ENCODE data around the gene SCTR.

The SCTR gene

GRCh38 chr2:119475857-119476244 lies 48.4 kb downstream of the SCTR start:
- no peak overlapping the region for H3K4me3 ChIP-seq (ENCODE audit: low read depth in 1 of 2, low read length in 2 of 2)
- H3K27ac ChIP-seq (ENCODE audit: low read depth, low read length), result no peak overlapping the region
- H3K36me3 ChIP-seq (ENCODE audit: control insufficient read depth in 1 of 2, insufficient read depth in 2 of 2, low read length in 2 of 2), result peaks cover 0 to 3% of the 10 kb centered on the region in 2 donors
- H3K9me3 ChIP-seq (ENCODE audit: control insufficient read depth in 1 of 2, low read length in 2 of 2), result no peaks in the 10 kb centered on the region
- H3K4me1 ChIP-seq (ENCODE audit: control insufficient read depth in 1 of 2, insufficient read depth in 2 of 2, low read length in 2 of 2), result peaks cover 9 to 11% of the 10 kb centered on the region in 2 donors
- no peak overlapping the region for H3K9ac ChIP-seq (ENCODE audit: low read depth in 1 of 2, low read length in 2 of 2)
- H3K27me3 ChIP-seq (ENCODE audit: control insufficient read depth in 1 of 2, insufficient read depth in 2 of 2, low read length in 2 of 2), result no peaks in the 10 kb centered on the region

- H3K4me1 ChIP-seq (ENCODE audit: control insufficient read depth in 1 of 2, insufficient read depth in 2 of 2, low read length in 2 of 2), result peaks cover 5 to 10% of the 10 kb centered on the region in 2 donors
- H3K36me3 ChIP-seq (ENCODE audit: control insufficient read depth in 1 of 2, insufficient read depth in 2 of 2, low read length in 2 of 2), result peaks cover 0 to 3% of the 10 kb centered on the region in 2 donors
- no peaks in the 10 kb centered on the region for H3K27me3 ChIP-seq (ENCODE audit: control insufficient read depth in 1 of 2, insufficient read depth in 2 of 2, low read length in 2 of 2)
- no peak overlapping the region for H3K9ac ChIP-seq (ENCODE audit: low read depth in 1 of 2, low read length in 2 of 2)
- no peak overlapping the region for H3K4me3 ChIP-seq (ENCODE audit: low read depth in 1 of 2, low read length in 2 of 2)
- H3K27ac ChIP-seq (ENCODE audit: low read depth, low read length), result no peak overlapping the region
- H3K9me3 ChIP-seq (ENCODE audit: control insufficient read depth in 1 of 2, low read length in 2 of 2), result no peaks in the 10 kb centered on the region
Observed at GRCh38 chr2:119475225-119475856, 48.9 kb downstream of the SCTR start.

GRCh38 chr2:119474371-119475224 lies 49.7 kb downstream of the SCTR start:
- Histone ChIP-seq H3K4me1 (ENCODE audit: control insufficient read depth in 1 of 2, insufficient read depth in 2 of 2, low read length in 2 of 2) (peaks cover 5 to 10% of the 10 kb centered on the region in 2 donors), H3K27me3 (ENCODE audit: control insufficient read depth in 1 of 2, insufficient read depth in 2 of 2, low read length in 2 of 2) (no peaks in the 10 kb centered on the region), H3K9ac (ENCODE audit: low read depth in 1 of 2, low read length in 2 of 2) (no peak overlapping the region), H3K27ac (ENCODE audit: low read depth, low read length) (no peak overlapping the region), H3K36me3 (ENCODE audit: control insufficient read depth in 1 of 2, insufficient read depth in 2 of 2, low read length in 2 of 2) (peaks cover 0 to 3% of the 10 kb centered on the region in 2 donors), H3K9me3 (ENCODE audit: control insufficient read depth in 1 of 2, low read length in 2 of 2) (no peaks in the 10 kb centered on the region), H3K4me3 (ENCODE audit: low read depth in 1 of 2, low read length in 2 of 2) (no peak overlapping the region)

GRCh38 chr2:119473621-119474370 lies 50.5 kb downstream of the SCTR start:
- peaks cover 0 to 5% of the 10 kb centered on the region in 2 donors for H3K36me3 ChIP-seq (ENCODE audit: control insufficient read depth in 1 of 2, insufficient read depth in 2 of 2, low read length in 2 of 2)
- H3K4me1 ChIP-seq (ENCODE audit: control insufficient read depth in 1 of 2, insufficient read depth in 2 of 2, low read length in 2 of 2), result peaks cover 3 to 5% of the 10 kb centered on the region in 2 donors
- H3K4me3 ChIP-seq (ENCODE audit: low read depth in 1 of 2, low read length in 2 of 2), result no peak overlapping the region
- no peak overlapping the region for H3K27ac ChIP-seq (ENCODE audit: low read depth, low read length)
- H3K27me3 ChIP-seq (ENCODE audit: control insufficient read depth in 1 of 2, insufficient read depth in 2 of 2, low read length in 2 of 2), result no peaks in the 10 kb centered on the region
- H3K9ac ChIP-seq (ENCODE audit: low read depth in 1 of 2, low read length in 2 of 2), result no peak overlapping the region
- H3K9me3 ChIP-seq (ENCODE audit: control insufficient read depth in 1 of 2, low read length in 2 of 2), result no peaks in the 10 kb centered on the region

GRCh38 chr2:119472749-119473148 lies 51.5 kb downstream of the SCTR start:
- H3K36me3 ChIP-seq (ENCODE audit: control insufficient read depth in 1 of 2, insufficient read depth in 2 of 2, low read length in 2 of 2), result peaks cover 0 to 6% of the 10 kb centered on the region in 2 donors
- H3K27ac ChIP-seq (ENCODE audit: low read depth, low read length), result no peak overlapping the region
- no peak overlapping the region for H3K9ac ChIP-seq (ENCODE audit: low read depth in 1 of 2, low read length in 2 of 2)
- no peaks in the 10 kb centered on the region for H3K9me3 ChIP-seq (ENCODE audit: control insufficient read depth in 1 of 2, low read length in 2 of 2)
- H3K4me1 ChIP-seq (ENCODE audit: control insufficient read depth in 1 of 2, insufficient read depth in 2 of 2, low read length in 2 of 2), result peaks cover 3 to 5% of the 10 kb centered on the region in 2 donors
- no peaks in the 10 kb centered on the region for H3K27me3 ChIP-seq (ENCODE audit: control insufficient read depth in 1 of 2, insufficient read depth in 2 of 2, low read length in 2 of 2)
- H3K4me3 ChIP-seq (ENCODE audit: low read depth in 1 of 2, low read length in 2 of 2), result no peak overlapping the region

GRCh38 chr2:119469661-119470297 lies 54.5 kb downstream of the SCTR start:
- Histone ChIP-seq H3K9ac (ENCODE audit: low read depth in 1 of 2, low read length in 2 of 2) (no peak overlapping the region), H3K27me3 (ENCODE audit: control insufficient read depth in 1 of 2, insufficient read depth in 2 of 2, low read length in 2 of 2) (no peaks in the 10 kb centered on the region), H3K4me1 (ENCODE audit: control insufficient read depth in 1 of 2, insufficient read depth in 2 of 2, low read length in 2 of 2) (no peaks in the 10 kb centered on the region), H3K36me3 (ENCODE audit: control insufficient read depth in 1 of 2, insufficient read depth in 2 of 2, low read length in 2 of 2) (peaks cover 4 to 9% of the 10 kb centered on the region in 2 donors), H3K4me3 (ENCODE audit: low read depth in 1 of 2, low read length in 2 of 2) (no peak overlapping the region), H3K9me3 (ENCODE audit: control insufficient read depth in 1 of 2, low read length in 2 of 2) (no peaks in the 10 kb centered on the region), H3K27ac (ENCODE audit: low read depth, low read length) (no peak overlapping the region)

GRCh38 chr2:119469131-119469530 lies 55.2 kb downstream of the SCTR start:
- Histone ChIP-seq H3K27ac (ENCODE audit: low read depth, low read length) (no peak overlapping the region), H3K36me3 (ENCODE audit: control insufficient read depth in 1 of 2, insufficient read depth in 2 of 2, low read length in 2 of 2) (peaks cover 4 to 9% of the 10 kb centered on the region in 2 donors), H3K4me1 (ENCODE audit: control insufficient read depth in 1 of 2, insufficient read depth in 2 of 2, low read length in 2 of 2) (no peaks in the 10 kb centered on the region), H3K9ac (ENCODE audit: low read depth in 1 of 2, low read length in 2 of 2) (no peak overlapping the region), H3K4me3 (ENCODE audit: low read depth in 1 of 2, low read length in 2 of 2) (no peak overlapping the region), H3K27me3 (ENCODE audit: control insufficient read depth in 1 of 2, insufficient read depth in 2 of 2, low read length in 2 of 2) (no peaks in the 10 kb centered on the region), H3K9me3 (ENCODE audit: control insufficient read depth in 1 of 2, low read length in 2 of 2) (no peaks in the 10 kb centered on the region)

- Histone ChIP-seq H3K36me3 (ENCODE audit: control insufficient read depth in 1 of 2, insufficient read depth in 2 of 2, low read length in 2 of 2) (peaks cover 4 to 9% of the 10 kb centered on the region in 2 donors), H3K27ac (ENCODE audit: low read depth, low read length) (no peak overlapping the region), H3K4me3 (ENCODE audit: low read depth in 1 of 2, low read length in 2 of 2) (no peak overlapping the region)
Observed at GRCh38 chr2:119468154-119468955, 55.9 kb downstream of the SCTR start.

GRCh38 chr2:119466373-119466772 lies 57.9 kb downstream of the SCTR start:
- Histone ChIP-seq H3K4me3 (ENCODE audit: low read depth in 1 of 2, low read length in 2 of 2) (no peak overlapping the region), H3K4me1 (ENCODE audit: control insufficient read depth in 1 of 2, insufficient read depth in 2 of 2, low read length in 2 of 2) (no peaks in the 10 kb centered on the region), H3K9ac (ENCODE audit: low read depth in 1 of 2, low read length in 2 of 2) (no peak overlapping the region), H3K27ac (ENCODE audit: low read depth, low read length) (no peak overlapping the region), H3K27me3 (ENCODE audit: control insufficient read depth in 1 of 2, insufficient read depth in 2 of 2, low read length in 2 of 2) (no peaks in the 10 kb centered on the region), H3K36me3 (ENCODE audit: control insufficient read depth in 1 of 2, insufficient read depth in 2 of 2, low read length in 2 of 2) (peaks cover 4 to 9% of the 10 kb centered on the region in 2 donors), H3K9me3 (ENCODE audit: control insufficient read depth in 1 of 2, low read length in 2 of 2) (no peaks in the 10 kb centered on the region)

More at GRCh38 chr2:119468154-119468955, 55.9 kb downstream of the SCTR start:
- Histone ChIP-seq H3K27me3 (ENCODE audit: control insufficient read depth in 1 of 2, insufficient read depth in 2 of 2, low read length in 2 of 2) (no peaks in the 10 kb centered on the region), H3K9me3 (ENCODE audit: control insufficient read depth in 1 of 2, low read length in 2 of 2) (no peaks in the 10 kb centered on the region), H3K9ac (ENCODE audit: low read depth in 1 of 2, low read length in 2 of 2) (no peak overlapping the region), H3K4me1 (ENCODE audit: control insufficient read depth in 1 of 2, insufficient read depth in 2 of 2, low read length in 2 of 2) (no peaks in the 10 kb centered on the region)

All from duodenal mucosa (tissue), 2 donors.